Measurements from ENCODE around the gene SSR1.
"Not testable (repeated sequence)": the region's sequence is repeated elsewhere in the genome, so short reads cannot be mapped to it uniquely, and the experiment has no call there.

The SSR1 gene

DNA sequence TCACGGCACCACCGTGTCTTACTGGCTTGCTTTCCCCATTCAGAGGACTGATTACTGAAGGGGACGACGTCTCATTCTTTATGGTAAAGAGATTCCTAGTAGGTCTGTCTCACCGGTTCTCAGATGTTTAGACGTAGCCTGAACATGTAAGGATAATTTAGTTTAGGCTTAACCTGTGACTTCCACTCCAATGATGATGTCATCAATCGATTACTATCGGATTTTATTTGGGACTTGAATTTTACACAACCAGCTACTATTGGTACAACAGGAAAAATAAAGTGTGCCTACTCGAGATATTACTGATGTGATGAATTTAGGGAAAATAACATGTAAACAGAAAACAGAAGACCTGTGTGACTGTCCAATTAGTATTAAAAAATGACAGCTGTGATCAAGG lies 4.5 kb upstream of the SSR1 start:
- no peak for DNase-seq (ENCODE audit: low spot score)

DNA sequence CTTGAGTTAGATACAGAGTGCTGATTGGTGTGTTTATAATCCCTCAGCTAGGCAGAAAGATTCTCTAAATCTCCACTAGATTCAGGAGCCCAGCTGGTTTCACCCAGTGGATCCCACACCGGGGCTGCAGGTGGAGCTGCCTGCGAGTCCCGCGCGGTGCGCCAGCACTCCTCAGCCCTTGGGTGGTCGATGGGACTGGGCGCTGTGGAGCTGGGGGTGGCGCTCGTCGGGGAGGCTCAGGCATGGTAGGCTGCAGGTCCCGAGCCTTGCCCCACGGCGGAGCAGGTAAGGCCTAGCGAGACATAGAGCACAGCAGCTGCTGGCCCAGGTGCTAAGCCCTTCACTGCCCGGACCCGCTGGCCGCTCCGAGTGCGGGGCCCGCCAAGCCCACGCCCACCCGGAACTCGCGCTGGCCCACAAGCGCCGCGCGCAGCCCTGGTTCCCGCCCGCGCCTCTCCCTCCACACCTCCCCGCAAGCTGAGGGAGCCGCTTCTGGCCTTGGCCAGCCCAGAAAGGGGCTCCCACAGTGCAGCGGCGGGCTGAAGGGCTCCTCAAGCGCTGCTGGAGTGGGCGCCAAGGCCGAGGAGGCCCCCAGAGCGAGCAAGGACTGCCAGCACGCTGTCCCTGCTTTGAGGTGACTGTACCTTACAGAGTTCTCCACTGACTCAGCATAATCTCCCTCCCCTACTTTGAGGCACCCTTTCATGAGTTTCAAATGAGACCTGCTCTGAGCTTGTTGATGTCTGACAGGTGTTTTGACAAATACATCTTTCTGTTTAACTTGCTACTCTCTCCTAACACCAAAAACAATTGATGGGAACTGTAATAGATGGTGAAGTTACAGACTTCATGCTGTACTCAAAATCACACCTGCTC lies 3.9 kb upstream of the SSR1 start:
- DNase-seq (ENCODE audit: low spot score), result no peak

GRCh38 chr6:7315948-7316365 lies 3.0 kb upstream of the SSR1 start:
- no peak for DNase-seq (ENCODE audit: low spot score)

- DNase-seq (ENCODE audit: low spot score), result not testable (repeated sequence)
Measured at GRCh38 chr6:7315087-7315947, 2.3 kb upstream of the SSR1 start.

- no peak for DNase-seq (ENCODE audit: low spot score)
Measured at GRCh38 chr6:7314414-7314813, 1.4 kb upstream of the SSR1 start.

DNA sequence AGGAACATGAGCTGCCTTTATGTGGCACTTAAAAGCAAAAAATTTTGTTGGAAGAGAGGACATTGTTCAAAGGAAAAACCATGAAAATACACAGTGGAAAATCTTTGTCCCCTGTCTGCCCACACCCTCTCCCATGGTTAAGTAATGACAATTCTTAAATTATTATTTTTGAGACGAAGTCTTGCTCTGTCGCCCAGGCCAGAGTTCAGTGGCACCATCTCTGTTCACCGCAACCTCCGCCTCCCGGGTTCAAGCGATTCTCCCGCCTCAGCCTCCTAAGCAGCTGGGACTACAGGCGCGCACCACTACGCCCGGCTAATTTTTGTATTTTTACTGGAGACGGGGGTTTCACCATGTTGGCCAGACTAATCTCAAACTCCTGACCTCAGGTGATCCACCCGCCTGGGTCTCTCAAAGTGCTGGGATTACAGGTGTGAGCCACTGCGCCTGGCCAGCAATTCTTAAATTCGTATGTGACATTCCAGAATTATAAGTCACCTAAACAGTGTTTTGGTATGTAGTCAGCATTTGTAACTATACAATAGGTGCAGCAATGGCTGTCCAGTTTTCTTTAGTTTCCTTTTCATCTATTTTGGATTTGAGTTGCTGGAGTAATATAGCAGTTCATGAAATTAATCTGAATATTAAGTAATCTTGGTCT lies 636 bp upstream of the SSR1 start:
- no peak for DNase-seq (ENCODE audit: low spot score)

DNA sequence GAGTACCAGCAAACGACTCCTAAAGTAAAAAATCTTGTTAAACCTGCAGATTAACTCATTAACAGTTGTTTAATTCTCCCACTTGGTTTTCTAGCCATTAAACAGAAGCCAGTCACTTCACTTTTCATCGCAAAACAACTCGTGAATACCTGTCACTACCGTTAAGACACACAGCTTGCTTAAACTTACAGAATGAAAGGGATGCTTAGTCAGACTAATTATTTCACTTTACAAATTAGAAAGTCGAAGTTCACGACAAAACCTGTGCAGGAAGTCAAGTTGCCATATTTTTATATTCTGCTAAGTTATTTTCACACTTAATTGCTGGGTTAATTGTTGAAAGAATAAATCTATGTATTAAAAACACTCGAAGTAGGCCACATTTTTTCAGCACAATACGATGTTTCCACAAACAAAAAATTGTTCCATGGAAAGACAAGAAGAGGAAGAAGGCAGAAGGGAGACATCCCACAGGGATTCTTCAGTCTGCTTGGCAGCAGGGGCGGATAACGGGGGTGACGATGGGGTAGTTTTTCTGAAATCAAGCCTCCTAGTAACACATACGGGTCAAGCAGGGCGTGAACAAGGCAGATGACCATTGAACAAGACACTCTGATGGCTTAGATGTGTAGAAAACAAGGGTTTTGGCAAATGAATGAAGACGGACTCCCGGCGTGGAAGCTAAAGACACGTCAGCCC lies 933 bp downstream of the SSR1 start:
- DNase-seq (ENCODE audit: low spot score), result no peak

DNA sequence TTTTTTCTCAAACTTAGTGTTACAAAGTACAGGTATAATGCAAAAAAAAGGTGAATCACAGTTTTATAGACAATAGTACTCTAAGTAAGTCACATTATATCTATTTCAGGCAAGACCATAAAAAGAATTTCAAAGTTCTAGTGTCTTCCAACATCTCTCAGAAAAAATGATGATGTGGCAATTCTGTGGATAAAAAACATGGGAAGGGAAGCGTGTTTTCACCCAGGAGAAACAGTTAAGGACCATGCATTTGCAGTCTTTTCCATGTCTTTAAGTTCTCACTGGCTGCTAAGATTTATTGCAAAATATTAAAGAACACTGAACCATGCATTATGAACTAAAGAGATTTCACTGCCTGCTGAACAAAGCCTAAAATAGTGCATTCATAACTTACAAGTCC lies 1.8 kb downstream of the SSR1 start:
- no peak for DNase-seq (ENCODE audit: low spot score)

DNA sequence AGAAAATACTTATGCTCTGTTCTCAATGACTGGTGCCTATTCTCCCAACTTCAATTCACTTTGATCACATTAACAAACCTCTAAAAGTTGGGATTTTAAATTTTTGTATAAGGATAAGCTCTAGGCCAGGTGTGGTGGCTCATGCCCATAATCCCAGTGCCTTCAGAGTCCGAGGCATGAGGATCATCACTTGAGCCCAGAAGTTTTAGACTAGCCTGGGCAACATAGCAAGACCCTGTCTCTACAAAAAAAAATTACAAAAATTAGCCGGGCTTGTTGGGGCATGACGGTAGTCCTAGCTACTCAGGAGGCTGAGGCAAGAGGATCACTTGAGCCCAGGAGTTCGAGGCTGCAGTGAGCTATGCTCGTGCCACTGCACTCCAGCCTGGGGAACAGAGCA lies 3.9 kb downstream of the SSR1 start:
- no peak for DNase-seq (ENCODE audit: low spot score)

DNA sequence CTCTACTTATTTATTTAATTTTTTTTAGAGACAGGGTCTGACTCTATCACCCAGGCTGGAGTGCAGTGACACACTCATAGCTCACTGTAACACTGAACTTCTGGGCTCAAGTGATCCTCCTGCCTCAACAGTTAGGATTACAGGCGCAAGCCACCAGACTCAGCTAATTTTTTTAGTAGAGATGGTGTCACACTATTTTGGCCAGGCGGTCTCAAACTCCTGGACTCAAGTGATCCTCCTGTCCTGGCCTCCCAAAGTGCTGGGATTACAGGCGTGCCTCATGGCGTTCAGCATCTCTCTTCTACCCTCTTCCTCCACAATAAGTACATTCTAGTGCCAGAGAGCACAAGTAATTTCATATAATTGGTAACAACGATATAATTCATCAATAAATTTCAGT lies 5.5 kb downstream of the SSR1 start:
- no peak for DNase-seq (ENCODE audit: low spot score)

GRCh38 chr6:7304821-7305220 lies 8.2 kb downstream of the SSR1 start:
- DNase-seq (ENCODE audit: low spot score), result no peak

DNA sequence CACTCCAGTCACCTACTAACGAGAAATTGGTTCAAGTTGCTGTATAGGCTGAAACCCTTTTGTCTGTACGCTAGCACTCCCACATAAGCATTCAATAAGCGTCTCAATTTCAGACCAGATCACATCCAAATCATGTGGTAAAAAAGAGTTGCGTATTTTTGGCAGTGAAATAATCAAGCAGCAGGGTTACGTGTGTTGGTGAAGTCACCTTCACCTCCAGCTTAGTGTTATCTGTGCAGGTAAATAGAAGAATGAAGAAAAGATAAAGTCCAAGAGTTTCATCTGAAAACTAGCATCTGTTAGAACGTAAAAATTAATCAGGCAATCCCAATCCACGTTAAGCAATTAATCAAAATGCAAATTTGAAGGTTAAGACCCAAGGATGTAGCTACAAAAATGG lies 11.3 kb downstream of the SSR1 start:
- no peak for DNase-seq (ENCODE audit: low spot score)

GRCh38 chr6:7300926-7301325 lies 12.1 kb downstream of the SSR1 start:
- DNase-seq (ENCODE audit: low spot score), result no peak

- no peak for DNase-seq (ENCODE audit: low spot score)
Measured at GRCh38 chr6:7298113-7298512, 14.9 kb downstream of the SSR1 start.

DNA sequence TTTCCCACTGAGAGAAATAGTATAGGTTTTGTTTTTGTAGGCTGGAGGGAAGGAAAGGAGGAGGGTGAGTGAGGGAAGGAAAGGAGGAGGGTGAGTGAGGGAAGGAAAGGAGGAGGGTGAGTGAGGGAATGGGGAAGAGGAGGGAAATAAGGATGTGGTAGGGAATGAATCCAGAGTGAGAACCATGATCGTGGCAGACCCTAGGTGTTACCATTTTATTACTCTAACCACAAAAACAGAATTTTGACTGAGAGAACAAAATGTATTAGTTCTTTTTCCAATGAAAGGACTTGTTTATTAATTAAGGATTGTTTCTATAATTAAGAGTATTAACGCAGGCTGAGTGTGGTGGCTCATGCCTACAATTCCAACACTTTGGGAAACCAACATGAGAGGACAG lies 16.4 kb downstream of the SSR1 start:
- no peak for DNase-seq (ENCODE audit: low spot score)

DNA sequence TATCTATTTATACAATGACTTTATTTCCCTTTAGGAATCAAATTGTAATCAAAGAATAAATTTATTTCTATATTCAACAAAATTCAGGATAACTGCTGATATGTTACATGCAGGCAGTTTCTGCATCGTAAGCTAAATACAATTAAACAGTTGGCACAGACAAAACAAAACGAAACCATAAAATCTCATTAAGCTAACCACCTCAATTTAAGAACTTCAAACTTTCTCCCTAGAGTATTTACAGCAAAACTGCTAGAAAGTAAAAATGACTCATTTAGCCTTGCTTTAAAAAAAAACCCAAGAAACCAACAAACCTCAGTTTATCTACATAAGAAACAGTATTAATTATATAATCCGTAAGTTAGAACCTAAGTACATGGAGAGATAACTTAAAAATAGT lies 17.1 kb downstream of the SSR1 start:
- no peak for DNase-seq (ENCODE audit: low spot score)

GRCh38 chr6:7292596-7293255 lies 20.3 kb downstream of the SSR1 start:
- DNase-seq (ENCODE audit: low spot score), result no peak

GRCh38 chr6:7290079-7290478 lies 22.9 kb downstream of the SSR1 start:
- DNase-seq (ENCODE audit: low spot score), result no peak

DNA sequence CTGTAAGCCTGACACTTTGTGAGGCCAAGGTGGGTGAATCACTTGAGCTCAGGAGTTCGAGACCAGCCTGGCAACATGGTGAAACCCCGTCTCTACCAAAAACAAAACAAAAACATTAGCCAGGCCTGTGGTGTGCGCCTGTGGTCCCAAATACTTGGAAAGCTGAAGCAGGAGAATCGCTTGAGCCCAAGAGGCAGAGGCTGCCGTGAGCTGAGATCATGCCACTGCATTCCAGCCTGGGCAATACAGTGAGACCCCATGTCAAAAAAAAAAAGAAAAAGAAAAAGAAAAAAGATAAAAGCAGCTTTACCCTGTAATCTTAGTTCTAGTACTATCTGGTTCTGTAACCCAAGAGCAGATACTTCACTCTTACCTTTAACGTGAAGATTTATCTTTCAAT lies 27.6 kb downstream of the SSR1 start:
- DNase-seq (ENCODE audit: low spot score), result no peak

GRCh38 chr6:7283676-7284075 lies 29.3 kb downstream of the SSR1 start:
- DNase-seq (ENCODE audit: low spot score), result no peak

- no peak for DNase-seq (ENCODE audit: low spot score)
Measured at GRCh38 chr6:7282097-7282906, 30.7 kb downstream of the SSR1 start.

Measured in hepatic stellate cell (primary cell).